NCI-H510A (cell line): ENCODE measurements around the gene CFAP74.
A peak's percentile ranks its signal among the peaks of the same experiment; 100 is the strongest.
"Not testable (repeated sequence)": the region's sequence is repeated elsewhere in the genome, so short reads cannot be mapped to it uniquely, and the experiment has no call there.

ENCODE experiments used
- DNase-seq: peaks from one replicate; lab custom pipeline; 2025; lab: John Stamatoyannopoulos, UW

The CFAP74 gene

DNA sequence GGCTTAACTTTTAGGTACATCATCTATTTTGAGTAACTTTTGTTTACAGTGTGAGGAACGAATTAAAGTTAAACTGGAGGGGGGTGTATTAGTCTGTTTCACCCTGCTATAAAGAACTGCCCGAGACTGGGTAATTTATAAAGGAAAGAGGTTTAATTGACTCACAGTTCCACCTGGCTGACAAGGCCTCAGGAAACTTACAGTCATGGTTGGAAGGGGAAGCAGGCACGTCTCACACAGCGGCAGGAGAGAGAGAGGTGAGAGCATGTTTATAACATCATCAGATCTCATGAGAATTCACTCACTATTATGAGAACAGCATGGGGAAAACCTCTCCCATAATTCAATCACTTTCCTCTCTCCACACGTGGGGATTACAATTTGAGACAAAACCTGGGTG is 52.6 kb downstream of the CFAP74 start:
- DNase-seq: no peak

DNA sequence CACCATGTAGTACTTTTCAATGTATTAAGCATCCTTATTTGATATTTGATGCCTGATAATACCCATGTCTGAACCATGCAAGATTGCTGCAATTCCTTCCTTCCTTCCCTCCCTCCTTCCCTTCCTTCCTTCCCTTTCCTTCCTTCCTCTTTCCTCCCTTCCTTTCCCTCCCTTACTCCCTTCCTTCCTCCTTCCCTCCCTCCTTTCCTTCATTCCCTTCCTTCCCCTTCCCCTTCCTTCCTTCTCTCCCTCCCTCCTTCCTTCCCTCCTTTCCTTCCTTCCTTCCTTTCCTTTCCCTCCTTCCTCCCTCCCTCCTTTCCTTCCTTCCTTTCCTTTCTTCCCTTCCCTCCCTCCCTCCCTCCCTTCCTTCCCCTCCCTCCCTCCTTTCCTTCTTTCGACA is 54.8 kb downstream of the CFAP74 start:
- no peak for DNase-seq

DNA sequence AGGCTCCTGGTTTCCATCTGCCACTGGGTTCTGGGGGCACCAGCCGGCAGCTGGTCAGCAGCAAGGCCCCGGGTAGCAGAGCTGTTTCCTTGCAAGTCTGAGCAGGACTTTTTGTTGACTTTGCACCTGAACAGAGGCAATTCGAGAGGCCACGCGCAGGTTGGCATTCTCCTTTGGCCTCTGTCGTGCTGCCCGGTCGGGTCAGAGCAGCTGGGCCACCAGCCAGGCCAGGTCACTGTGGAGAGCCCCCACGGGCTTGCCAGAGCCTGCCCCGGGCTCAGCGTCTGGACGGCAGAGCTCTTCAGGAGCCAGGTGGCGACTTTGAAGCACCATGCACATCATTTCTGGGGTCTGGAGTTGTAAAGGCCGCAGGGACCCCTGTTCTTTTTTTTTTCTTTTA is 56.1 kb downstream of the CFAP74 start:
- DNase-seq: peak; percentile 49

DNA sequence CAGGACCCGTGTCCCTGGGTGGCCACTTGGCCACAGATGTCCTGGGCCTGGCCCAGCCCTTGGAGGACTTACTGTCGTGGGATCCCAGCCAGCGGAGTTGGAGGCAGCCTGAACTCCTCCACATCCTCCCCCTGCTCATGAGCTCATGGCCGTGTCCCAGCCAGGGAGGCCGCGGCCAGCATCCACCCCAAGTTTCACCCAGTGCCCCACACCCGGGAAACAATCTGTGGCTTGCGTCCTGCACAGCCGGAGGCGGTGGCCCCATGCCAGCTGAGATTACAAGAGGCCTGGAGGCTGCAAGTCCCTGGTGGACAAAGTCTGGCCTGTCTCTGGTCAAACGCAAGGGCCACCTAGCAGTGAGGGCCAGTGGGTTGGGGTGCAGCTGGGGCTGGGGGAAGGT is 57.0 kb downstream of the CFAP74 start:
- DNase-seq: no peak

DNA sequence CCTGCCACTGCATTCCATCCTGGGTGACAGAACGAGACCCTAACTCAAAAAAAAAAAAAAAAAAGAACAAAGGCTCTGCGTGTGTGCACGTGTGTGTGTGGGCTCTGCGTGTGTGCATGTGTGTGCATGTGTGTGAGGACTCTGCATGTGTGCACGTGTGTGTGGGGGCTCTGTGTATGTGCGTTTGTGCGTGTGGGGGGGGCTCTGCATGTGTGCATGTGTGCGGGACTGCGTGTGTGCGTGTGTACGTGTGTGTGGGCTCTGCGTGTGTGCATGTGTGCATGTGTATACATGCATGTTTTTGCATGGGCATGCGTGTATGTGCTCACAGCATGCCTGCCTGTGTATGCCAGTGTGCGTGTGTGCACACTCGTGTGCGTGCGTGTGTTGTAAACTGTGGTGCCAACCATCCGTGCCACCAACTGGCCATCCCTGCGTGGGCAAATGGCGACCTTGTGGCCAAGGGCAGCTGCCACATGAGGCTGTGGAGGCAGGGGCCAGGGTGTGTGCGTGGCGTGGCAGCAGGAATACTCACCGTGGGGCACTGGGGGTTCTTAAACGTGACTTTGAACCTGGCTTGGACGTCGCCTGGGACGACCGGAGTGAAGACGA is 57.7 kb downstream of the CFAP74 start:
- DNase-seq: no peak

DNA sequence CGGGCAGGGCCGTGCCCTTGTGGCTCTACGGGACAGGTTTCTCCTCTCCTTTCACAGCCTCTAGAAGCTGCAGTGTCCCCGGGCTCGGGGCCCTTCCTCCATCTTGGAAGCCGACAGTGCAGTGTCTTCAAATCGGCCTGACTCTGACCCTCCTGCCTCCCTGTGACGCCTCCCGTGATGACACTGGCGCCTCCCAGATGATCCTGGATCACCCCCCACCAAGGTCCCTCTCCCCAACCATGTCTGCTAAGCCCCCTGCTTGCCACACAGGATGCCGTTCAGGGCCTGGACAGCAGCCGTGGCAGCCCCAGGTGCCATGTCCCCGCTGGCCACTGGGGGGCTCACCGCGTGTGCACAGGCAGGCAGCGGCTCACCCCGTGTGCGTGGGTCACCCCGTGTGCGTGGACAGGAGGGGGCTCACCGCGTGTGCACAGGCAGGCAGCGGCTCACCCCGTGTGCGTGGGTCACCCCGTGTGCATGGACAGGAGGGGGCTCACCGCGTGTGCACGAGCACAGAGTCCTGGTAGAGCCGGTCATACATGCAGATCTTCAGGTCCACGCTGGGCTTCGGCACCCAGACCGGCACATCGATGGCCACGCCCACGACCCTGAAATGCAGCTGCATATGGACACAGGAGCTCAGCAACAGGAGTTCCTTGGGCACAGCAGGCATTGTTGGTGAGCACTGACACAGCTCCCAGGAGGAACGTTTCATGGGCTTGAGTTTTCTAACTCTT is 59.6 kb downstream of the CFAP74 start:
- DNase-seq: no peak

DNA sequence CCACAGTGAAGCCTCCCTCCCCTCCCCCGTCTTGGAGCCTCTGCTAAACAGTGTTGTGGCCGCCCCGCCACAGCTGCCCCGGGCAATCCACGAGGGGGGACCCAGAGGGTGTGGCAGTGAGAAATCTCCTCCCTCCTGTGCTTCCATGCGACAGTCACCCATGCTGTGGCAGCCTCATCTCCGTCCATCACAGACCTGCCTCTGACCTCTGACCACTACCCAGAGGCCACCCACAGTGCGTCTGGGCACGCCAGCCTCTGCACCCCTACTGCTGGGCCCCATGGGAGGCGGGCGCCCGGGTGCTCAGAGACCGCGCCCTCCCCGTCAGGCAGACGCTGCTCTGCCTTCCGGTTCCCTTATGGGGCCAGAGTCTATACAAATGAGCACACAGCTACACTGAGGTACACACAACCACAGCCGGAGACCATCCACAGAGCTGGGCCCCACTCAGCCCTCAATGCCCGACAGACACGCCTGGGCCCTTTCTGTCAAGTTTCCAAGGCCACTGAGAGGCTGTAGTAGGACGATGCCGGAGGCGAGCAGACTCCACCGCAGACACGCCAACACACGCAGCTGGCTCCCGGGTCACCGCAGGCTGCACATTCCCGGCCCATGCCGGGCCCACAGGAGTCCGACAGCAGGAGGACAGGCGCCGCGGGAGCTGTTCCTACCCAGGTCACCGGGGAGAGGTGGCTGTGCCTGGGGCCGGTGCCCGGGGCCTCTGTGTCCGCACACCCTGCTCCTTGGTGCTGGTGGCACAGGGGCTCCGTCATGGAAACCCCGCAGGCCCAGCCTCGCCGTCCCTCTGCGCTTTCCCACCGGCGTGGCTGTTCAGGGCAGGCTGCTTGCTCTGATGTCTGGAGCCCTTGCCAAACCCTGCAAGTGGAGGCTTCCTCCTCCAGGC is 60.6 kb downstream of the CFAP74 start:
- no peak for DNase-seq

DNA sequence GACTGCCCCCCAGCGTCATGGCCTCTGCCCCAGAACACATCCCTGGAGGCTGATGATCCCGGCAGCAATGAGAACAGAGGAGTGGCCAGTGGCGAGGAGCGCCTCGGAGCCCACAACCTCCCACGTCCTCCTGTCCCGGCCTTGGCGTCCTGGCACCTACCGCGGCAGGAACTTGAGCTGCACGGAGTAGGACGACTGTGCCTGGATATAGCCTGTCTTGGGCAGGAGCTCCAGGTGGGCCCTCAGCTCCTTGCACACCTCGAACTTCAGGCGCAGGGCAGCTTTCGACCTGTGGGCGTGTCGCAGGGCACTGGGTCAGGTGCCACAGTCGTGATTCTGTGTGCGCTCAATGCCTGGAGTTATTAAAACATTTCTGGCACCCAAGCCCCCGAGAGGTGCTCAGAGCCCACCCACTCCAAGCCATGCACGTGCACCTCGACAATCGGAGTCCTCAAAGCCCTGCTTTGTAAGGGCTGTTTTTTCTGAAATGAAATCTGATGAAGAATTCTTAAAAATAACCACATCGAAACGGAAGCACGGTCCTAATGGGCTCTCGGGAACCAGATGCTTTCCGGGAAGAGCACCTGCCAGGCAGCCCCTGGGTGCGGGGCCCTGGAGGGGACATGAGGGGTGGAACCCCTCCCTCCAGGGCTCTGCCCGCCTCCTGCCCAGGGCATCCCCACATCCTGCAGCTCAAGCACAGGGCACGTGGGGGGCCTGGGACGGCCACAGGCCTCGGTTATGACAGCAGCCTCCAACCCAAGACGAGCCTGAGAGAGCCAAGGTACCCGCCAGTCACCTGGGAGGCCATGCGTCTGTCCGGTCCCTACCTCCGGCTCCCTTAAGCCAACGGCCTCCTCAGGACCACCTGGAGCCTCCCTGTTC is 61.5 kb downstream of the CFAP74 start:
- DNase-seq: no peak

DNA sequence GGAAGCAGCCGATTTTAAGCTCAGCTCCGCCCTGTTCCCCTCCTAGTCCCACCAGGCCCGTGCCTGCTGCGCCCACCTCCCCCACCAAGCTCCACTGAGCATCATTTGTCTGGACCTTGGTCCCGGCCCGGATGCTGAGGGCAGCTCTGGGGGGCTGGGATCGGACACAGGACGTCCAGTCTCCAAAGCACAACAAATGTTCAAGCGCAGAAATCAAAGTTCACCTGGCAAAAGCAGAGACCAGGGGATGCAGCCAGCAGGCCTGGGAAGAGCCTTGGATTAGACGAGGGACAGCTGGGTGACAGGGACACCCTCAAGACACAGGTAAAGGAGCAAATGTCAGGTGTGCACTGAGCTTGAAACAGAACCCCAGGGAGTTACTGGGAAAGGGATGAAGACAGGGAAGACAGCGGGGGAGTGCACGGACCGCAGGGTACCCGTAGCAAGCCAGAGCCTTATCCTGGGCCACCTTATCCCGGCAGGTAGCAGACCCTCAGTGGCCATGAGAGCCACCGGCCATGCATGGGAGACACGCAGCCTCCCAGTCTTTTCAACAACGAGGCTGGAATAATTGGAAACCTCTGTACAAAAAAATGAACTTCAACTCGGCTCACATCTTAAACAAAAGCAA is 62.3 kb downstream of the CFAP74 start:
- DNase-seq: no peak

DNA sequence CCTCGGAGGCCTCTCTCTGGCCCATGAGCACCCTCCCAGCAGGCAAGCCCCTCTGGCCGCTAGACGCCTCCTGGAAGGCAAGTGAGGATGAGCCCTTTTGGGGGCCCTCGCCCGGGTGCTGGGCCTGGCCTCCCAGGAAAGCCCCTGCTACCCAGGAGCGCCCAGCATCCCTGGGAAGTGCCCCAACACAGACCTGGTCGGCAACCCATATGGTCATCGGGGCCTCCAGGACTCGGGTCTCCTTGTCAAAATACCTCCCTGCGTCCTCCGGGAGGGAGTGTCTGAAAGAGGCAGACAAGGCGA is 63.5 kb downstream of the CFAP74 start:
- DNase-seq: no peak

DNA sequence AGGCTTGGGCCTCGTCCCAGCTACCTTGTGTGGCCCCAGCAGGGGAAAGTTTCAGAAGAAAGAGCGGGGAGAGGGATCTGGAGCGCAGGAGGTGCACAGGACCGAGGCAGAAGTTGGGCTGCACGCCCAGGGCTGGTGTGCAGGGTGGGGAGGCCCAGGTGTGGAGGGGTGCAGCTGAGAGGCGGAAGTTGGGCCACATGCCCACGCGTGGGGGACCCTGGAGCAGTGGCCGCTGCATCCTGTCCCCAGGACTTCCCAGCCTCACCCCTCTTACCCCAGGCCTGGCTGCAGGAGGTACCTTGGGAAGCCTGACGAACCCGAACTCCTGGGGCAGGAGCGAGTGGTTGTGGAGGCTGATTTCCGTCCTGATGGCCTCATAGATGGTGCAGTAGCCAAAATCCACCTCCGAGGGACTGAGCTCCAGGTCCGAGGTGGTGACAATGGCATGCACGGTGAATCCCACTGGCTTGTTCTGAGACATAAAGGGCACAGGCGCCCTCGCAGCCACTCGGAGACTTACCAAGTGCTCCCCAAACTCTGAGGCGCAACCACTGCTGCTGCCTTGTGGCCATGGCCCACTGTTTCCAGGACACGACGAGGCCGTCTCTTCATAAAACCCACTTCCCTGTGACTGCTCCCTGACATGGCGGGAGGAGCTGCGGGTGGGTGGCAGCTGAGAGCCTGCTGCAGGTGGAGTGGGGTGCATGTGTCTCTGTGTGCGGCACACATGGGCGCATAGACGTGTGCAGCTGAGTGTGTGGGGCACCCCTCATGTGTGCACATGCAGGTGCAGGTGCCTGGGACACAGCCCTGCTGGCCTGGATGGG is 64.1 kb downstream of the CFAP74 start:
- DNase-seq: no peak

DNA sequence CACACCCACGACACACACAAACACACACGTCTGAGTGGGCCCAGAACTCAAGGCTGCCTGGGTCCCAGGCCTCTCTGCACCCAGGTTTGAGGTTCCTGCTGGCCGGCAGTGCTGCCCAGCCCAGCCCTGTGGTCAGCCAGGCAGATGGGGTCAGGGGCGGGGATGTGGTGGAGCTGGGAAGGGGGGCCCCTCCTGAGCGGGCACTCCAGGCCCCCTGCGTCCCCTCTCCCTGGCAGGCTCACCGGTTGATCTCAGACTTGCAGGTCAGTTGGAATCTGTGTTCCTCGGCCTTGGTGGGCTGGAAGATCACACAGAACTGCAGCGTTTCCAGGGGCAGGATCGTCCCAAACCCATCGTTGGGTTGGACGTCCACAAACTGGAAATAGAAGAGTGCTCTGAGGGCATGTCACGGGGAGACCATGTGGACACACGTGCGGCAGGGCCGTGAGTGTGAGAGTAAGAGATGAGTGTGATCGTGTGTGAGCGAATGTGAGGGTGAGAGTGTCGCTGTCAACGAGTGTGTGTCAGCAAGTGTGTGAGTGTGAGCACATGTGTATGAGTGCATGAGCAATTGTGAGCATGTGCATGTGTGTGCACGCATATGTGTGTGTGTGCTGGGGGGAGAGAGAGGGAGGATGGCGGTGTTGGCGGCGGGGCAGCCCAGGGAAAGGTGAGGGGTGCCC is 64.8 kb downstream of the CFAP74 start:
- DNase-seq: no peak

DNA sequence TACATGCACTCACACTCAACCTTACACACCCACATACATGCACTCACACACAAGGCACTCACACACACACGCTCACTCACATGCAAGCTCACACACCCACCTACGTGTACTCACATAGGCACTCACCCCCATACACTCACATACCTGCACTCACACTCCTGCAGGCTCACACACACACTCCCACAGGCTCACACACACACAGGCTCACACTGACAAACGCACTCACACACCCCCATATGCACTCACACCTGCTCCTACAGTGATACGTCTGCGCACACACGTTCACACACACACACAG is 65.4 kb downstream of the CFAP74 start:
- no peak for DNase-seq

DNA sequence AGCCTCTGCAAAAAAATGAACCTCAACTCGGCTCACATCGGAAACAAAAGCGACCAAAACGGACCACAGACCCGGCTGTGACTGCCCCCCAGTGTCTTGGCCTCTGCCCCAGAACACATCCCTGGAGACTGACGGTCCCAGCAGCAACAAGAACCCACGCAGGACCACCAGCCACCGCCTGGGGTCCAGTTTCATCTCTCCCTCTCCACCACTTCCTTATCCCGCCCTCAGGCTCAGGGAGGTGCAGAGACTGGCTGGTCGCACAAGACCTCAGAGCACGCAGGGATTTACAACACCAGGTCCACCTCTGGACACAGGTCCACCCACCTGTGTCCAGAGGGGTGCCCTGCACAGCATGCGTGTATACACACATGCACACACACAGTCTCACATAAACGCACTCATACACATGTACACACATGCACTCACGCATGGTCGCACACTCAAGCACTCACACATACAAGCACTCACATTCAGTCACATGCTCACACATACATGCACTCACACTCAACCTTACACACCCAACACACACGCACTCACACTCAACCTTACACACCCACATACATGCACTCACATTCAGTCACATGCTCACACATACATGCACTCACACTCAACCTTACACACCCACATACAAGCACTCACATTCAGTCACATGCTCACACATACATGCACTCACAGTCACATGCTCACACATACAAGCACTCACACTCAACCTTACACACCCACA is 65.9 kb downstream of the CFAP74 start:
- no peak for DNase-seq

DNA sequence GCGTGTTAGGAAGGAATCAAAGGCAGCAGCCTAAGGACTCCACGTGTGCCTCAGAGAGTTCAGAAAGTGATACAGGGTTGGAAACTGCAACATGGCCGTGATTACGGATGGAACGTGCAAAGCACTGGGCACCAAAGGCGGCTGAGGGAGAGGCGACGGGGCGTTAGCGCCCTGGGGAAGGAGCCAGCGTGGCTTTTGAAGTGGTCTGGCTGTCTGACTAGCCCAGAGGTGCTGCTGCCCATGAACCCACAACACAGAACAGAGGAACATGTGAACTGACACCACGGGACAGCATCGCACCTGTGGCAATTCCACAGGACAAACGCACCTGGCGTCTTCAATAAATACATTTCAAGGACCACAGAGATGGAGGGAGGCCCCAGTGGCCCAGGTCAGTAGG is 66.5 kb downstream of the CFAP74 start:
- DNase-seq: no peak

DNA sequence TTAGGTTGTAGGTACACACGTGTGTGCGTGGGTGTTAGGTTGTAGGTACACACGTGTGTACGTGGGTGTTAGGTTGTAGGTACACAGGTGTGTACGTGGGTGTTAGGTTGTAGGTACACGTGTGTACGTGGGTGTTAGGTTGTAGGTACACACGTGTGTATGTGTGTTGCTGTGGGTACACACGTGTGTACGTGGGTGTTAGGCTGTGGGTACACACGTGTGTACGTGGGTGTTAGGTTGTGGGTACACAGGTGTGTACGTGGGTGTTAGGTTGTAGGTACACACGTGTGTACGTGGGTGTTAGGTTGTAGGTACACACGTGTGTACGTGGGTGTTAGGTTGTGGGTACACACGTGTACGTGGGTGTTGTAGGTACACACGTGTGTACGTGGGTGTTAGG is 68.7 kb downstream of the CFAP74 start:
- DNase-seq: not testable (repeated sequence)

DNA sequence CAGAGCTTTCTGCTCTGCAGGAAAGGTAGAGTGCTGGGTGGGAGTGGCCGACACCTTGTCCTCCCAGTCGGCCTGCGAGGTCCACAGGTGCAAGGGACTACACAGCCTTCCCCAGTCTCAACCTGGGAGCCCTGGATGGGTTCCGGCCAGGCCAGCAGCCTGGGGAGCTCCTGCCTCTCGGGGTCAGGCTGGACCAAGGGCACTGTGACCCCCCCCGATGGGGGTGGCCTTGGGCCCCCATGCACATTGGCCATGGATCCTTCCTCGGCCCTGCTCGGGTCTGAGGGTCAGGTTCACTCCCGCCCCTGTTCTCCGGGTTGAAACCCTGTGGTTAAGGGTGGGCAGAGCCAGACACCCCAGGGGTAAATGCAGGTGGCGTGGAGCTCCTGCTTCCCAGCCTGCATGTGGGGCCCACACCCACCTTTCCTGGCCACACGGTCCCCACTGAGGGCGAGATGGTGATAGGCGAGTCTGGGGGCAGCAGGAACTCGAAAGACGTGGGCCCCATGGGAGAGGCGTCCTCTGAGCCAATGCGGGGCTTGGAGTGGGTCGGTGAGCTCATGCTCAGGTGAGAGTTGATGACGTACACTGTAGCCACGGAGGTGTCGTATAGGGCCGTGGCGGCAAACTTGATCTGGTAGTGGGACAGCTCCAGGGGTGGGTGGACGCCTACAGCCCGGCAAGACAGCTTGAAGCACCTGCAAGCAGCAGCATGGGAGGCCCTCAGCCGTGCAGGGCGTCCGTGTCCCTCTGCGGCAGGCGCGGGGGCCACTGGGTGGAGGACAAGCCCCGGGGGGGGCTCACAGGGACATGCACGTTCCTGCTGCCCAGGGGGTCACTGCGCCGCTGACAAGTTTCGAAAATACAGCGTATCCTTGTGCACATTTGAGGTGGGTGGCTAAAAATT is 73.7 kb downstream of the CFAP74 start:
- no peak for DNase-seq

DNA sequence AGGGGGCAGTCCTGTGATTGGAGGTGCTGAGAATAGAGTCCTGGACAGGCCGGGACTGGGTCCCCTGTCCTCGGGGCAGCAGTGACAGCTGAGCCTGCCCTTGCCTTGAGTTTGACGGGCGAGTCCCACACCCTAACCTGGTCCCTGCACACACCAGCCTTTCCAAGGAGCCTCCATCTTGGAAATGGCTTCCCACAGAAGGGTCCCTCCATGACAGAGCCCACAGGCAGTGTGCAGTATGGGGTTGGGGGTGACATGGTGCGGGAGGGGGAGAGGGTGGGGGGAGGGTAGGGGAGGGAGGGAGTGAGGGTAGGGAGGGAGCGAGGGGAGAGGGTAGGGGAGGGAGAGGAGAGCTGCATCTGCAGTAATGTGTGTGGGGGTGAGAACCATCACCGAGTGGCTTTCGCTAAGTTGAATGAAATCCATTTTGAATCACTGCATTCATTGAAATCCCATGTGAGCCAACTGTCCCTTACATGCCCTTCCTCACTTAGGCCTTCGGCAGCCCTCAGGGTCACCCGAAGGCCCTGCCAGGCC is 74.4 kb downstream of the CFAP74 start:
- no peak for DNase-seq
